ENCODE measurements around the gene CCNDBP1.

The CCNDBP1 gene

DNA sequence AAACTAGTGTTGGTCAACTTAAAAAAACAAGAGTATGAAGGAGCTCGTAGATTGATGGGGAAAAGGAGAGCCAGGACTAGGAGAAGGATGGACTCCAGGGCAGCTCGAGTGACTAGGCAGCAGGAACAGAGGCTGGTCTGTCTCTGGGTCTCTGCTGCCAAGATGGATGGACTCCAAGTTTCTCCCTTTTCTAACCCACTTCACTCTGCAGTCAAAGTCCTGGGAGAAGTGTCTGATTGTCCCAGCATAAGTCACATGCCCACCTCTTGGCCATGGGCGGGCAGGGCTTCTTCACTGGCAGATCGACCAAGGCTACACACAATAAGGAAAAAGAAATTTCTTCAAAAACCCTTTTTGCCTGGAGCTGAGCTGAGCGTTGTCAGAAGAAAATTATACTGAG lies 44.8 kb downstream of the CCNDBP1 start:
- no peak overlapping the region for H3K27ac ChIP-seq (ENCODE audit: insufficient read depth, low read depth, low read length, poor library complexity, severe bottlenecking)
- H3K4me3 ChIP-seq (ENCODE audit: insufficient read depth, low read depth, low read length) = no peak overlapping the region
- no peaks in the 10 kb centered on the region for H3K9me3 ChIP-seq (ENCODE audit: control insufficient read depth, low read length)
- 92 to 94% methylated on average over 5 of the region's 5 CpGs for WGBS, 2 experiments
- H3K36me3 ChIP-seq (ENCODE audit: control insufficient read depth, insufficient read depth, low read length) = no peaks in the 10 kb centered on the region
- H3K27me3 ChIP-seq (ENCODE audit: control insufficient read depth, insufficient read depth, low read length, poor library complexity, severe bottlenecking) = no peaks in the 10 kb centered on the region
- H3K4me1 ChIP-seq (ENCODE audit: control insufficient read depth, insufficient read depth, low read length) = no peaks in the 10 kb centered on the region

DNA sequence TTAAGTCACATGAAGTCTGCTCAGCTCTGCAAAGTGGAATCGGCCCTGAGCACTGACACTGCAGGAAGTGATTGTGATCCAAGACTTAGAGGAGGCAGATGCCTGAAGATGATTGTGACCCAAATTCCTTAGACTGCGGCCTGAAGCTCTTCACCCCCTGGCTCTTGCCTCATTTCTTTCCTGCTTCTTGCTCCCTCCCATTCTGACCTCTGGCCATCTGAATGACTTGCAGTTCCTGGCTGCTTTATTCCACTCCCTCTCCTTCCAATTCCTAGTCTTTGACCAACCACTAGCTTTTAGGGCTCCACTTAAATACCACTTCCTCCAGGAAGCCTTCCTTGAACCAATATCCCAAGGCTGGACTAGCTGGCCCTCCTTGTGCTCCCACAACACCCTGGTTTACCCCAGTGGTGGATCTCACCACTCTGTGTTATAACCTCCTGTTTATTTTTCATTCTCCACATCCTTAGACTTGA lies 45.5 kb downstream of the CCNDBP1 start:
- Histone ChIP-seq H3K27ac (ENCODE audit: insufficient read depth, low read depth, low read length, poor library complexity, severe bottlenecking) (no peak overlapping the region), H3K4me3 (ENCODE audit: insufficient read depth, low read depth, low read length) (no peak overlapping the region), H3K4me1 (ENCODE audit: control insufficient read depth, insufficient read depth, low read length) (no peaks in the 10 kb centered on the region), H3K27me3 (ENCODE audit: control insufficient read depth, insufficient read depth, low read length, poor library complexity, severe bottlenecking) (no peaks in the 10 kb centered on the region), H3K9me3 (ENCODE audit: control insufficient read depth, low read length) (no peaks in the 10 kb centered on the region), H3K36me3 (ENCODE audit: control insufficient read depth, insufficient read depth, low read length) (no peaks in the 10 kb centered on the region)
- WGBS, 2 experiments = 85 to 87% methylated on average over 2 of the region's 2 CpGs

DNA sequence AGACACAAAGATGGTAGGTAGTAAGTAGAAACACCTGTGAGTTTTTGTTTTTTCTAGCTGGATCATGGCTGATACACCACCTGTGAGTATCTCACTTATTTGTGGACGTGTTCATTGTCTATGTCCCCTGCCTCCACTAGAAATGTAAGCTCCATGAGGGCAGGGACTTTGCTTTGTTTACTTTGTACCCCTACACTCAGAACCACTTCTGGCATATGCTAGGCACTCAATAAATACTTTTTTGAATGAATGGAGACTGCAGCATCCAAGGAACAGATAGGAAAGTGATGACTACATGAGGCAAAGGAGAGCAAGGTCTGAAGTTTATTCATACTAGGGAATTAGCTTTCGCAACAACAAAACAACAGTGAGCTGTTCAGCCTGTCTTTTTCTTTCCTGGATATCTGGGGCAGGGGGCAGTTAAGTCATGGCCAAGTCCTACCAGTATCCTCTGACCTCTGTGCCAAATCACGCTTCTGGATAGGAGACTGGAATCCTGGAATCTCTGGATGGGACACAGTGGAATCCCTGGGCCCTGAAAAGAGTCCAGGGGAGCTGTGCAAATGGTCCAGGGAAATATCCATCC lies 47.2 kb downstream of the CCNDBP1 start:
- H3K9me3 ChIP-seq (ENCODE audit: control insufficient read depth, low read length) = no peaks in the 10 kb centered on the region
- H3K4me3 ChIP-seq (ENCODE audit: insufficient read depth, low read depth, low read length) = no peak overlapping the region
- H3K27me3 ChIP-seq (ENCODE audit: control insufficient read depth, insufficient read depth, low read length, poor library complexity, severe bottlenecking) = no peaks in the 10 kb centered on the region
- H3K4me1 ChIP-seq (ENCODE audit: control insufficient read depth, insufficient read depth, low read length) = no peaks in the 10 kb centered on the region
- no peaks in the 10 kb centered on the region for H3K36me3 ChIP-seq (ENCODE audit: control insufficient read depth, insufficient read depth, low read length)
- WGBS, 2 experiments = 91 to 96% methylated on average over 3 of the region's 3 CpGs
- H3K27ac ChIP-seq (ENCODE audit: insufficient read depth, low read depth, low read length, poor library complexity, severe bottlenecking) = no peak overlapping the region

DNA sequence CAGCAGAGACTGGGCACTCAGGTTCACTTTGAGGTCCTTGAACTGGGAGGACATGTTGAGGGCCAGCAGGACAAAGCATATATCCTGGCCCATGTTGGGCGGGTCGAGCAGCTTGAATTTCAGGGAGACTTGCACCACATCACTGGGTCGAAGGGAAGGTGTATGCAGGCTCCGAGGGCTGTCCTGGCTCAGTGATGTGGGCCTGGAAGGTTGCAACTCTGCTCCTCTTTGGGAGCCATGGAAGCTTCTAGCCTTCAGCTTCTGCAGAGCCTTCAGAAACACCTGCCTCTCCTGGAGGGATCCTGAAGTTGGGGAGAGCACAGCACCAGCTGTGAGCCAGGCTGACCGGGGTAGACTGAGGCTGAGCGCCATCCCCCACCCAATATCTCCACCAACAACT lies 50.3 kb downstream of the CCNDBP1 start:
- H3K4me3 ChIP-seq (ENCODE audit: insufficient read depth, low read depth, low read length) = no peak overlapping the region
- H3K9me3 ChIP-seq (ENCODE audit: control insufficient read depth, low read length) = no peaks in the 10 kb centered on the region
- no peaks in the 10 kb centered on the region for H3K4me1 ChIP-seq (ENCODE audit: control insufficient read depth, insufficient read depth, low read length)
- H3K36me3 ChIP-seq (ENCODE audit: control insufficient read depth, insufficient read depth, low read length) = no peaks in the 10 kb centered on the region
- H3K27ac ChIP-seq (ENCODE audit: insufficient read depth, low read depth, low read length, poor library complexity, severe bottlenecking) = no peak overlapping the region
- H3K27me3 ChIP-seq (ENCODE audit: control insufficient read depth, insufficient read depth, low read length, poor library complexity, severe bottlenecking) = no peaks in the 10 kb centered on the region
- 91 to 92% methylated on average over 6 of the region's 6 CpGs for WGBS, 2 experiments

DNA sequence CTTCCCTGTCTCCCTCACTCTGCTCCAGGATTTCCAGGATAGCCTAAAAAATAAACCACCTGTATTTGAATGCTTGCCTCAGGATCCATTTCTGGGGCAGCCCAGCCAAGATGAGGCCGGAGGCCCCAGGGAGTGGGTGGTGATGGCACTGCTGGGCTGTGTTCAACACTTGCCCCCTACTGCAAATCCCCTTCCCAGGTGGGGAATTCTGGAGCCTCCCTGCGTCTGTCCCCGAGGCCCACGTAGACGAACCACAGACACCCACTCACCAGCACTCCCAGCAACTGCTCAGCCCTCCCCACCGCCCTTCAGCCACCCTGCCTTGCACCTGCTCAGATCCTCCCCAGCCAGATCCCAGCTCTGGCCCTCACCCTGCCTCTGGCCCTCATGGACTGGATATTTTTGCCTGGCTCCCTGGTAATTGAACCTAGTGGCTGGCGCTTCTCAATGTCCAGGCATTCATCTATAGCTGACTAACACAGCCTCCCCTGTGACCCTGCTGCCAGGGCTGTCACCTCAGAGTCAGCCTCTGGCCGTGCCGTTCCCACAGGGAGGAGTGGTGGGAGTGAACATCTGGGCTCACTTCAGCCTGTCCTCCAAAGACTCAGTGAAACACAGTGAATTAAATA lies 52.8 kb downstream of the CCNDBP1 start:
- Histone ChIP-seq H3K36me3 (ENCODE audit: control insufficient read depth, insufficient read depth, low read length) (no peaks in the 10 kb centered on the region), H3K4me3 (ENCODE audit: insufficient read depth, low read depth, low read length) (no peak overlapping the region), H3K9me3 (ENCODE audit: control insufficient read depth, low read length) (no peaks in the 10 kb centered on the region), H3K4me1 (ENCODE audit: control insufficient read depth, insufficient read depth, low read length) (no peaks in the 10 kb centered on the region), H3K27me3 (ENCODE audit: control insufficient read depth, insufficient read depth, low read length, poor library complexity, severe bottlenecking) (no peaks in the 10 kb centered on the region), H3K27ac (ENCODE audit: insufficient read depth, low read depth, low read length, poor library complexity, severe bottlenecking) (no peak overlapping the region)
- 85 to 93% methylated on average over 9 of the region's 9 CpGs for WGBS, 2 experiments

DNA sequence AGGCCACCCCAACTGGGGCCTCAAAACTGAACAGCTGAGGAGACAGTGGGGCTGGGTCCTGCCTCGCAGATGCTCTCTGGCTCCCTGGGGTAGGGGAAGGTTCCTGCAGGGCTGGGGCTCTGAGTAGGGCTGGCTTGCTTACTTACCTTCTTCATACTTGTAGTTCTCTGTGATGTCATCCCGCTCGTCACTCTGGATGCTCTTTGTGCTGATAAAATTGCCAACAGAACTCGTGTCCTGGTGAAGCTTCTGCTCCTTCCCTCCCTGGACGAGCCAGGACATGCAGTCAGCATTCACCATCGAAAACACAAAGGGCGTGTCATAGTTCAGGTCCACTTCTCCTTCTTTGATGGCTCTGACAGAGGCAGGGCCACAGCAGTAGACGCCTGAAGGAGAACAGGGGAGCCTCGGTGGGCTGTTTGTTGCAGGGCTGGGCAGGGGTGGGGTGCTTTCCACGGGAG lies 53.5 kb downstream of the CCNDBP1 start:
- Histone ChIP-seq H3K36me3 (ENCODE audit: control insufficient read depth, insufficient read depth, low read length) (no peaks in the 10 kb centered on the region), H3K27me3 (ENCODE audit: control insufficient read depth, insufficient read depth, low read length, poor library complexity, severe bottlenecking) (no peaks in the 10 kb centered on the region), H3K4me3 (ENCODE audit: insufficient read depth, low read depth, low read length) (no peak overlapping the region), H3K9me3 (ENCODE audit: control insufficient read depth, low read length) (no peaks in the 10 kb centered on the region), H3K4me1 (ENCODE audit: control insufficient read depth, insufficient read depth, low read length) (no peaks in the 10 kb centered on the region), H3K27ac (ENCODE audit: insufficient read depth, low read depth, low read length, poor library complexity, severe bottlenecking) (no peak overlapping the region)
- 90% methylated on average over 10 of the region's 10 CpGs for WGBS, 2 experiments

DNA sequence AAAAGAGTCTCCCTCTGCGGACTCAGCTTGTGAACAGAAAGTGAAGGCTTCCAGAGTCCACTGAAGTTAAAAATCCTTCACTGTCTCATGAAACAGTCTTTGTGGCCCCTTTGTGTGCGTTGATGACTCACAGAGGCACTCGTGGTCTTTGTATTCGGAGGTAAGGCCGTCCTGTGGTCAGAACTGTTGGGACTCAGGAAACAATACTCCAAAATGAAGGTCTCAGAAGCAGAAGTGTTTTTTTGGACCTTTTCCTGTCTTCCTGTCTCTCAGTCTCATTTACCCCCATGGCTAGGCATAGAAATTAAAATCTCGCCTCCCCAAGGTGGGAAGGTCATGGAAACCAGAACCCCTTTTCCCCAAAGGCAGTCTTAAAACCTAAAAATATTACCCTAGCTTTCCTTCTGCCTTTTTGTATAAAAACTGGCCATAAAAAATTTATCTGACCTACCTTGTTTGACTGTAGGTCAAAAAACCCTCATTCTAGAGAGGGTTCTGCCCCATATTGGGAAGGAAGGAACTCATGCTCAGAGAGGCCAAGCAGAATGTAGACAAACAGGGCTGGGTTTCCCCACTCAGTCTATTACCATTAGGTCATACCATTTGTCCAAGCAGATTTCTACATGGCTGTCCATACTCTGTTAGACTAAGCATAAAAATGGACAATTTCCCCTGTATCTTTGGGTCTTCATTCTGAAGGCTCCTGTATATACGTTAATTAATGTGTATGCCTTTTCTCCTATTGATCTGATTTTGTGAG lies 54.7 kb downstream of the CCNDBP1 start:
- 92 to 93% methylated on average over 6 to 7 of the region's 7 CpGs for WGBS, 2 experiments
- H3K4me3 ChIP-seq (ENCODE audit: insufficient read depth, low read depth, low read length) = no peak overlapping the region
- H3K4me1 ChIP-seq (ENCODE audit: control insufficient read depth, insufficient read depth, low read length) = no peaks in the 10 kb centered on the region
- H3K36me3 ChIP-seq (ENCODE audit: control insufficient read depth, insufficient read depth, low read length) = no peaks in the 10 kb centered on the region
- H3K27ac ChIP-seq (ENCODE audit: insufficient read depth, low read depth, low read length, poor library complexity, severe bottlenecking) = no peak overlapping the region
- H3K27me3 ChIP-seq (ENCODE audit: control insufficient read depth, insufficient read depth, low read length, poor library complexity, severe bottlenecking) = no peaks in the 10 kb centered on the region
- H3K9me3 ChIP-seq (ENCODE audit: control insufficient read depth, low read length) = no peaks in the 10 kb centered on the region

DNA sequence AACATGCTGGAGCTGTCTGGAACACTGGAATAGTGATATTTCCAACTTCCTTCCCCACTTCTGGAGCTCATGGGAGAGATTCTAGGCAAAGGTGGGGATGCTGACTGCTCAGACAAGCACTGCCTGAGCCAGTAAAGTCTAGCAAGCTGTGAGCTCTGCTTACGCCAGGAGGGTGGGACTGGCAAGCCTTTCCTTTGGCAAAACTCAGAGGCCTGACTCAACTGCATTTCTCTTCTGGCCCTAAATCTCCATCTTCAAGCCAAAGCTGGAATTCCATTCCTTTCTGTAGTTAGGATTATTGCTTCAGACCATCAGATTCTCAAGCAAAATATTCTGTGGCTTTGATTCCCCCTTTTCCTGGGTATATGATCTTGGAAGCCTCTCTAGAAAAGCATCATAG lies 55.9 kb downstream of the CCNDBP1 start:
- Histone ChIP-seq H3K4me1 (ENCODE audit: control insufficient read depth, insufficient read depth, low read length) (no peaks in the 10 kb centered on the region), H3K36me3 (ENCODE audit: control insufficient read depth, insufficient read depth, low read length) (no peaks in the 10 kb centered on the region), H3K27me3 (ENCODE audit: control insufficient read depth, insufficient read depth, low read length, poor library complexity, severe bottlenecking) (no peaks in the 10 kb centered on the region), H3K4me3 (ENCODE audit: insufficient read depth, low read depth, low read length) (no peak overlapping the region), H3K9me3 (ENCODE audit: control insufficient read depth, low read length) (no peaks in the 10 kb centered on the region), H3K27ac (ENCODE audit: insufficient read depth, low read depth, low read length, poor library complexity, severe bottlenecking) (no peak overlapping the region)
- WGBS, 2 experiments = 89 to 94% methylated on average over 1 of the region's 1 CpG

DNA sequence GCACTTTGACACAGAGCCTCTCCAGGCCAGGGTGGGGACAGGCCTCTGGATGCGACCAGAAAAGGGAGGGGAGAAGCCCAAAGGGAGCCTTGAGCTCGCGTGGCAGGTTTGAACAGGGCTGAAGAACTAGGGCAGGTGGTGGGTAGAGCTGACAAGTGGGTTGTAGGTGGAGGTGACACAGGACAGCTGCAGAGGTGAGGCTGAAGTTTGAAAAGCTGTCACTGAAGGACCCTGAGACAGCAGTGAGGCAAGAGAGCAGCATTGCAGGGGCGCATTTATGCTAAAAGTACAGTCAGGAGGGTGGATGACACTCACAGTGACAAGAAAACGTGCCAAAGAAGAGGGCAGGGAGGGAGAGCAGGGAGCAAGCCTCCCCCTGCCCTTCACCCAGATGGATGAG lies 57.4 kb downstream of the CCNDBP1 start:
- H3K27ac ChIP-seq (ENCODE audit: insufficient read depth, low read depth, low read length, poor library complexity, severe bottlenecking) = no peak overlapping the region
- WGBS, 2 experiments = 85 to 91% methylated on average over 5 of the region's 5 CpGs
- no peaks in the 10 kb centered on the region for H3K27me3 ChIP-seq (ENCODE audit: control insufficient read depth, insufficient read depth, low read length, poor library complexity, severe bottlenecking)
- no peaks in the 10 kb centered on the region for H3K9me3 ChIP-seq (ENCODE audit: control insufficient read depth, low read length)
- H3K36me3 ChIP-seq (ENCODE audit: control insufficient read depth, insufficient read depth, low read length) = no peaks in the 10 kb centered on the region
- no peaks in the 10 kb centered on the region for H3K4me1 ChIP-seq (ENCODE audit: control insufficient read depth, insufficient read depth, low read length)
- H3K4me3 ChIP-seq (ENCODE audit: insufficient read depth, low read depth, low read length) = no peak overlapping the region

DNA sequence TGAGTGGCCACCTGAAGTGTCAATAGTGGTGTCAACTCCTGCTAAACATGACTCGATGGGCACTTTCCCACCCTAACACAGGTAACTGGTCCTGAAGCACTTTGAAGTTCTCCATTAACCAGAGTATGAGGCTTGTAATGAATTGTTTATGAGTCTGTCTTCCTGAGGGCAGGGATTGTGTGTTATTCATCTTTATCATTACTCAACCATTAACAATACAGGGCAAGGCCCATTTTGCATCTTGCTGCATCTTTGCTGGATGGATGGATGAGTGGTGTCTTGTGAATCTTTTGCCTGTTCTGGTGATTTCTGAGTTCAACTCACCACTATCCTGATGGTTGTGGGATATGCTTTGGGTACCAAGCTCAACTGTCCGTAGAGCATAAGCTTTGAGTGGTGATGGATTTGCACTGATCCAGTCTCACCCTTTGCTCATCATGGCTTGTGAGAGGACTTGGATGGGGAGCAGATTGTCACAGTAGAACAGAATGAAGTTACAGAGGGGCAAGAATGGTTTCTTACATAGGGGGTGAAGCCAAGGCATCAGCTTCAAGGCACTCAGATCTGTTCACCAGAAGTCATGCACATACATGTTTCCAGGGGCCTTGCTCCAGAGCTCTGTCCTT lies 57.9 kb downstream of the CCNDBP1 start:
- H3K4me3 ChIP-seq (ENCODE audit: insufficient read depth, low read depth, low read length) = no peak overlapping the region
- WGBS, 2 experiments = 87 to 97% methylated on average over 2 of the region's 2 CpGs
- H3K9me3 ChIP-seq (ENCODE audit: control insufficient read depth, low read length) = no peaks in the 10 kb centered on the region
- no peaks in the 10 kb centered on the region for H3K4me1 ChIP-seq (ENCODE audit: control insufficient read depth, insufficient read depth, low read length)
- H3K27me3 ChIP-seq (ENCODE audit: control insufficient read depth, insufficient read depth, low read length, poor library complexity, severe bottlenecking) = no peaks in the 10 kb centered on the region
- no peak overlapping the region for H3K27ac ChIP-seq (ENCODE audit: insufficient read depth, low read depth, low read length, poor library complexity, severe bottlenecking)
- no peaks in the 10 kb centered on the region for H3K36me3 ChIP-seq (ENCODE audit: control insufficient read depth, insufficient read depth, low read length)
